ENCODE measurements around the gene SLX1A.
"Not testable (repeated sequence)": the region's sequence is repeated elsewhere in the genome, so short reads cannot be mapped to it uniquely, and the experiment has no call there.

The SLX1A gene

GRCh38 chr16:30184096-30184890 is 9.4 kb upstream of the SLX1A start:
- no peak for DNase-seq (ENCODE audit: low read depth, low spot score)

GRCh38 chr16:30184891-30185682 is 8.6 kb upstream of the SLX1A start:
- DNase-seq (ENCODE audit: low read depth, low spot score): no peak

DNA sequence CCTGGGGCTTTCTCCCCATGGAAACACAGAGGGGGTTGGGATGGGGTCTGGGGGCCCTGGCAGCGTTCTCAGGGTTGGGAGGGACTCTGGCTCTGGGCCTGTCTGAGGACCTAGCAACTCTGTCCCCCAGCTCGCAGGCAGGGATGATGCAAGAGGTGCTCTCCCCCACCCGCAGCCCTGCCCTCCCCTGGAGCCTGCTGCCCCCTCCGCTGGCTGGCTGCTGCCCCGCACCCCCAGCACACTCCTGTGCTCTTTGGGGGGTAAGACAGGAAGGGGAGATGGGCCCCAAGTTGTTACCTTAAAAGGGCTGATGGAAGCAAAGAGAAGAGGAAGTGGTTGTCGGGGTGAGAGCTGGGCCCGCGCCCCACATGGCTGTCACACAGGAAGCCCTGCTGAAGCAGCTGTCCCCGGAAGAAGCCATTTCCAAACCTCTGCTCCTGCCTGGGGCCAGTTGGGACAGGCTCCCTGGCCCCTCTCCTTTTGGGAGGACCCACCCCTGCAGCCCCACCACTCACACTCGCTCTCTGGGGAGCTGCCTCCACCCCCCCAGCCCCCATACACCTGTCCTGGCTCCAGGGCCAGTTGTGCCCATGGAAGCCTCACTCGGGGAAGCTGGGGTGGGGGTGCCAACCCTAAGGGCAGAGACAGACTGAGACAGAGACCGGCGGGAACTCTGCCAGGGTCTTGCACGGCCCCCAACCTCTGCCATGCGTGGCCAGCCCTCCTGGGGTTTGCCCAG is 7.8 kb upstream of the SLX1A start:
- no peak for DNase-seq (ENCODE audit: low read depth, low spot score)

DNA sequence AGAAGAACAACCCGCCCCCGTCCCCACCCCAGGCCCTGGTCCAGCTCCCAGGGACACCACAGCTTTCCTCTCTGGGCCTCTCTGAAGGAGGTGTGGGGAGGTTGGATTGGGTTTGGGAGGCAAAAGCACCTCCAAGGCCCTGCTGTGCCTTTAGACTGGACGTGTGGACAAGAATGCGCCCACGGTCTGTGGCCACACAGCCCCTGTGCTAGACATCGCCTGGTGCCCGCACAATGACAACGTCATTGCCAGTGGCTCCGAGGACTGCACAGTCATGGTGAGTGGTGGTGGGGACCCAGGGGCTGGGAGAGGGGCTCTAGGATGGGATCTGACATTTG is 7.3 kb upstream of the SLX1A start:
- no peak for DNase-seq (ENCODE audit: low read depth, low spot score)

DNA sequence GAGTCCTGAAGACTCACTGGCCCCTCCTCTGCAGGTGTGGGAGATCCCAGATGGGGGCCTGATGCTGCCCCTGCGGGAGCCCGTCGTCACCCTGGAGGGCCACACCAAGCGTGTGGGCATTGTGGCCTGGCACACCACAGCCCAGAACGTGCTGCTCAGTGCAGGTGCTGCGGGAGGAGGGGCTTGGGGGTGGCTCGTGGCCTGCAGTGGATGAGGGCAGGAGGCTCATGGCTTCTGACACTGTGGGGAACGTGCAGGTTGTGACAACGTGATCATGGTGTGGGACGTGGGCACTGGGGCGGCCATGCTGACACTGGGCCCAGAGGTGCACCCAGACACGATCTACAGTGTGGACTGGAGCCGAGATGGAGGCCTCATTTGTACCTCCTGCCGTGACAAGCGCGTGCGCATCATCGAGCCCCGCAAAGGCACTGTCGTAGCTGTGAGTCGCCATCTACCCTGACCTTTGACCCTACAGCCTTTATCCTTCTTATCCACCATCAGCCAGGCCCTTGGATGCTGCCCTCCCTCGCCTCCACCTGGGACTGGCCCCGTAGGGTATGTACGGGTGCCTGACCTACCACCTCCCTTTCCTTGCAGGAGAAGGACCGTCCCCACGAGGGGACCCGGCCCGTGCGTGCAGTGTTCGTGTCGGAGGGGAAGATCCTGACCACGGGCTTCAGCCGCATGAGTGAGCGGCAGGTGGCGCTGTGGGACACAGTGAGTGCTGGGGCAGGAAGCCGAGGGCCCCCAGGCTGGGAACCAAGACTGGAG is 6.7 kb upstream of the SLX1A start:
- peak; percentile 44 for DNase-seq (ENCODE audit: low read depth, low spot score)

DNA sequence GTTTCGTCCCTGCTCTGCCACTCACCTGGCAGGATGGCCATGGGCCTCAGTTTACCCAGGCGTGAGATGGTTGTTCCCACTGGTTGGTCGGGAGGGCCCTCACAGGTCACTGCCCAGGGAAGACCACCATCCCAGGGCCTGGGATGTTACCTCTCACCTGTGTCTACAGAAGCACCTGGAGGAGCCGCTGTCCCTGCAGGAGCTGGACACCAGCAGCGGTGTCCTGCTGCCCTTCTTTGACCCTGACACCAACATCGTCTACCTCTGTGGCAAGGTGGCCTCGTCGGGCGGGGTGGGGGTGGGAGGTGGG is 6.2 kb upstream of the SLX1A start:
- DNase-seq (ENCODE audit: low read depth, low spot score): no peak

DNA sequence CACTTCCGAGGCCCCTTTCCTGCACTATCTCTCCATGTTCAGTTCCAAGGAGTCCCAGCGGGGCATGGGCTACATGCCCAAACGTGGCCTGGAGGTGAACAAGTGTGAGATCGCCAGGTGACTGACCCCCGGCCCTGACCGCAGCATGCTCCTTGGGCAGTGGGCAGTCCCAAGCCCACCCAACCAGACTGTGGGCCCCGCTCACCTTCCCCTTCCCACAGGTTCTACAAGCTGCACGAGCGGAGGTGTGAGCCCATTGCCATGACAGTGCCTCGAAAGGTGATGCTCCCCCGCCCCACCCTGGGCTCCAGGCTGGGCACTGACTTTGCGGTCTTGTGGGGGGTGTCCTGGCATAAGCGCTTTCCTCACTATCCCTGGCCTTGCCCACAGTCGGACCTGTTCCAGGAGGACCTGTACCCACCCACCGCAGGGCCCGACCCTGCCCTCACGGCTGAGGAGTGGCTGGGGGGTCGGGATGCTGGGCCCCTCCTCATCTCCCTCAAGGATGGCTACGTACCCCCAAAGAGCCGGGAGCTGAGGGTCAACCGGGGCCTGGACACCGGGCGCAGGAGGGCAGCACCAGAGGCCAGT is 5.6 kb upstream of the SLX1A start:
- DNase-seq (ENCODE audit: low read depth, low spot score): no peak

- not testable (repeated sequence) for DNase-seq (ENCODE audit: low read depth, low spot score)
Observed at GRCh38 chr16:30191158-30191557, 2.5 kb upstream of the SLX1A start.

- not testable (repeated sequence) for DNase-seq (ENCODE audit: low read depth, low spot score)
Observed at GRCh38 chr16:30193098-30193497, 577 bp upstream of the SLX1A start.

GRCh38 chr16:30194172-30194925 is 674 bp downstream of the SLX1A start:
- not testable (repeated sequence) for DNase-seq (ENCODE audit: low read depth, low spot score)

GRCh38 chr16:30197001-30197400 is 3.3 kb downstream of the SLX1A start:
- not testable (repeated sequence) for DNase-seq (ENCODE audit: low read depth, low spot score)

DNA sequence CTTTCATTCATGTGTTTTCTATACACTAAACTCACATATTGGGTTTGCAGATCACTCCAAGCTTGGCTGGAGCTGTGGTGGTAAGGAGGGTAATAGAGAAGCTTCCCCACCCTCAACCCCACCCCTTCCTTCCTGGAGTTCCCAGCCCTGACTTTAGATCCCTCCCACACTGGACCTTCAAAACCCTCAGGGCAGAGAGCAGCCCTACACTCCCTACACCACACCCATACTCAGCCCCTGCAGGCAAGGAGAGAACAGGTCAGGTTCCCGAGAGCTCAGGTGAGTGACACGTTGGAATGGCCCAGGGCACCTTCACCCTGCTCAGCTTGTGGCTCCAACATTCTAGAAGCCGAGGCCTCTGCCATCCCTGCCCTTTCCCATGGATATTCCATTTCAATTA is 5.4 kb downstream of the SLX1A start, which contains the start of gene SULT1A3:
SULT1A3 (plus strand) TSS at position 207 of the 400 bp plus-strand sequence. CDS start 1,474 bp downstream, outside the sequence.
- not testable (repeated sequence) for DNase-seq (ENCODE audit: low read depth, low spot score)

- DNase-seq (ENCODE audit: low read depth, low spot score): not testable (repeated sequence)
Observed at GRCh38 chr16:30199608-30200343, 6.1 kb downstream of the SLX1A start.

DNA sequence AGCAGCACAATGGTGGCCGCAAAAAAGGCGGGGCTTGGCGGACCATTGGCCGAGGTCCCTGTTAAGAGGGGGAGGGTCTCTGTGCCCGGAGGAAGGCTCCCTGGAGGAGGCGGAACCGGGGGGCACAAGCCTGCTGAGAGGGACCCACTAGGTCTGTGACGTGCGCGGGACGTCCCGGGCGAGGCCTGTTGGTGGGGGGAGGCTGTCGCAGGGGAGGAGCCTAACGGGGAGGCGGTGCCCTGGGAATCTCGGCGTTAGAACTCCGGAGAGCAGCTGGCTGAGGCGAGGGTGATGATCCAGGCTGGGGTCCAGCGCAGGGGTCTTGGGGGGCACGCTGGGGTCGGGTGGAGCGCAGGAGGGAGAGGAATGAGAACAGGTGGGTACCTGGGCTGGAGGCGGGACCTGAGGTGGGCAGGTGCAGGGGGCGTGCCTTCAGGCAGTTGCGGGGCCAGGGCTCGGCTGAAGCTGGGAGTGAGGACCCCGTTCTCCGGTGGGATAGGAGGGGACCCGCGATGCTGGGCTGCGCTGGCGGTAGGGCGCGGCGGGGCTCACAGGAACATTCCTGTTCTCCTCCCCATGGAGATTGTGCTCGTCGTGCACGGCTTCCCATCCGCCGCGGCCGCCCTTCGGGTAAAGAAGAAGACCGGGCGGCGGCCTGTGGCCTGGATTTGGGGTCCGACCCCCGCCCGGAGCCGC is 12.0 kb downstream of the SLX1A start:
- DNase-seq (ENCODE audit: low read depth, low spot score): not testable (repeated sequence)

- DNase-seq (ENCODE audit: low read depth, low spot score): not testable (repeated sequence)
Observed at GRCh38 chr16:30206252-30206651, 12.6 kb downstream of the SLX1A start.

DNA sequence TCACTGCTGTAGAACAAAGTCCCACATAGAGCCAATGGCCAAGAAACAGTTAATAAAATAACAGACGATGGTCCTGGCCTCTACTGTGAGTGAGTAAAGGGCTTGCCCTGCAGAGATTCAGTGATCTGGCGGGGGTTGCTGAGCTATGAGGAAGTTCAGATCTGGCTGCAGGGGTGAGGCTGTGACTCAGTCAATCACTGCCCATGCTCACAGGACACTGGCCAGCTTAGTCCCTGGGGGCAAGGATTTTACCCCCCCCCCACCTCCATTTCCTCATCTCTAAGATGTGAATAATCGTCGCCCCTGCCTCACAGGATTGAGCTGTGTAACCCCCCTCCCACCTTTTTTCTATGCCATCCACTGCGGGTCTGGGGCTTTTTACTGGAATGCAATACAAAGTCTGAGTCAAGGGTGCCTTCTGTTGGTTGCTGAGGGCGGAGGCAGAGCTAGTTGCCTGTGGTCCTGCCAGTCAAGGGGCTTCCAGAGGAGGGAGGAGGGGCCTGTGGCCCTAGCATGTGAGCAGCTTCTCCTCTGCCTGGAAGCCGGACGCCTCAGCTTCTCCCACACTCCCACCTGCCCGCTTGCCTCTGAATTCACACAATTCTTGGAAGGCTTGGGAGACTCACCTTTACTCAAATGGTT is 13.5 kb downstream of the SLX1A start:
- DNase-seq (ENCODE audit: low read depth, low spot score): not testable (repeated sequence)

DNA sequence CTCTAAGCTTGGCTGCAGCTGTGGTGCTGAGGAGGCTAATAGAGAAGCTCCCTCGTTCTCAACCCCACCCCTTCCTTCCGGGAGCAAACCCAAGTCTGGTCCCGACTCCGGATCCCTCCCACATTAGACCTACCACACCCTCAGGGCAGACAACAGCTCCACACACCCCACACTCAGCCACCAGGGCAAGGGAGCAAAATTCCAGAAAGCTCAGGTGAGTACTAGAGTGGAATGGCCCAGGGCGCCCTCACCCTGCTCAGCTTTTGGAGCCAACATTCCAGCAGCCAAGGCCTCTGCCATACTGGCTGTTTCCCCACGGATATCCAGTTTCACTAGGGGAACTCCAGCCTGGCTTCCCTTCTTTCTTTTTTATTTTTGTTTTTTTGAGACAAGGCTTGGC is 15.4 kb downstream of the SLX1A start:
- not testable (repeated sequence) for DNase-seq (ENCODE audit: low read depth, low spot score)

DNA sequence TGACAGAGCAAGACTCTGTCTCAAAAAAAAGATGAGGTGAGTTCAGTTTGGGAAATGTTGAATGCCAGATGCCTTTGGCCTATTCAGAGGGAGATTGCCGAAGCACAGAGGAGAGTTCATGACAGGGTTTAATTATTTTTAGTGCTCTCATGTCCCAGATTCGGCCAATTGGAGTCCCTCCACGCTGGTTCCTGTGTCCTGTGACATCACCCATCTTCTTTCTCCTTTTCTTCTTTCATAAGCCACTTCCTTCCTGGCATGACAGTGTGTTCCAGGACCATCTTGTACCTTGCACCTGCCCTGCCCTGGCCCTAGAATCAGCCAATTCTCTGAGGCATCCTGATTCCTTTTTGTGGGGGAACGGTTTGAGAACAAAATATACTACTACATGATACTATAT is 17.7 kb downstream of the SLX1A start:
- not testable (repeated sequence) for DNase-seq (ENCODE audit: low read depth, low spot score)

DNA sequence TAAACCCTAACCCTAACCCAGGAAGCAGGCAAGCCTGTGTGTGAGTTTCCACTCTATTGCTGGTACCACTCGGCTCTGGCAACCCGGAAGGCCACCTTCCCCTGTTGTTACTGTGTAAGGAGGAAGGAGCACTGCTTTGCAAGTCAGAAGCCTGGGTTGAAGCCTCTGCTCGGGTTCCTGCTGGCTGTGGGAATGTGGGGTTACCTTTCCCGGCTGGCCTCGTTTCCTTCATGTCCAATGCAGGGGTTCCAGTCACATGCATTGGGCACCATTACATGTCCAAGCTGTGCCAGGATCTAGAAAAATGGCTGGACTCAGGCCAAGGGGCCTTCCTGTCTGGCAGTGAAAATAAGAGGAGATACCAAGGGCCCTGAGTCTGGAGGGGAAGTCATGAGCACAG is 23.4 kb downstream of the SLX1A start:
- DNase-seq (ENCODE audit: low read depth, low spot score): not testable (repeated sequence)

Data from astrocyte of the hippocampus (primary cell).